BLaER1 treated with 17β-estradiol and CSF1 and Interleukin-3, amounts not matched to agents 10 nM and 100 nM (cell line): Measurements from ENCODE around the gene KPNA6.

Experiments
- H3K27ac ChIP-seq, 11 experiments: shearing (Covaris generic); formaldehyde crosslinking; 2 replicates each; pipeline ENCODE4 v1.8.1; 2022
- H3K27me3 ChIP-seq, 11 experiments: shearing (Covaris generic); formaldehyde crosslinking; 2 replicates each; pipeline ENCODE4 v1.8.1; 2022
- H3K36me3 ChIP-seq, 11 experiments: shearing (Covaris generic); formaldehyde crosslinking; 2 replicates each; pipeline ENCODE4 v1.8.1; 2022
- H3K4me1 ChIP-seq, 10 experiments: shearing (Covaris generic); formaldehyde crosslinking; 2 replicates each; pipeline ENCODE4 v1.8.1; 2022
- H3K4me2 ChIP-seq, 11 experiments: shearing (Covaris generic); formaldehyde crosslinking; 2 replicates each; pipeline ENCODE4 v1.8.1; 2022
- H3K4me3 ChIP-seq, 10 experiments: shearing (Covaris generic); formaldehyde crosslinking; 2 replicates each; pipeline ENCODE4 v1.8.1; 2022
- H3K9ac ChIP-seq, 11 experiments: shearing (Covaris generic); formaldehyde crosslinking; 2 replicates each; pipeline ENCODE4 v1.8.1; 2022
- H3K9me3 ChIP-seq, 11 experiments: shearing (Covaris generic); formaldehyde crosslinking; replicated peaks in 1 of 11; 2 replicates each; pipeline ENCODE4 v1.8.1; 2022
- H4K20me1 ChIP-seq, 11 experiments: shearing (Covaris generic); formaldehyde crosslinking; 2 replicates each; pipeline ENCODE4 v1.8.1; 2022
- Cebpa-rat ChIP-seq, 11 experiments: shearing (Covaris generic); IDR thresholded peaks; 2 replicates each; pipeline ENCODE4 v1.8.1; 2022

The KPNA6 gene

GRCh38 chr1:32224285-32224684, 116.4 kb downstream of the KPNA6 start:
- H3K36me3 ChIP-seq, result peaks cover 58 to 67% (median 59%) of the 10 kb centered on the region in 11 experiments
- no peak for TF ChIP-seq Cebpa-rat (IDR thresholded peaks at IDR 0.05)
- H3K27me3 ChIP-seq, result no peaks in the 10 kb centered on the region
- peaks cover 36 to 46% (median 41%) of the 10 kb centered on the region in 10 experiments for H3K4me1 ChIP-seq
- H3K9ac ChIP-seq, result peak overlapping the region in 9 of 11 experiments; percentile 84 to 94 (median 92); a peak in 15 of 22 replicates
- H4K20me1 ChIP-seq, result peaks cover 0 to 60% (median 14%) of the 10 kb centered on the region in 11 experiments; a peak in 13 of 22 replicates
- H3K4me2 ChIP-seq, result peak overlapping the region; percentile 84 to 99 (median 94); a peak in 19 of 22 replicates
- no peaks in the 10 kb centered on the region for H3K9me3 ChIP-seq
- H3K27ac ChIP-seq, result peak overlapping the region in 2 of 11 experiments; percentile 92 to 93; a peak in 2 of 22 replicates
- H3K4me3 ChIP-seq, result peak overlapping the region in 1 of 10 experiments; percentile 7; a peak in 1 of 20 replicates
